ENCODE results near the gene RAB20.
"Not testable (repeated sequence)": the region's sequence is repeated elsewhere in the genome, so short reads cannot be mapped to it uniquely, and the experiment has no call there.

Gene RAB20

DNA sequence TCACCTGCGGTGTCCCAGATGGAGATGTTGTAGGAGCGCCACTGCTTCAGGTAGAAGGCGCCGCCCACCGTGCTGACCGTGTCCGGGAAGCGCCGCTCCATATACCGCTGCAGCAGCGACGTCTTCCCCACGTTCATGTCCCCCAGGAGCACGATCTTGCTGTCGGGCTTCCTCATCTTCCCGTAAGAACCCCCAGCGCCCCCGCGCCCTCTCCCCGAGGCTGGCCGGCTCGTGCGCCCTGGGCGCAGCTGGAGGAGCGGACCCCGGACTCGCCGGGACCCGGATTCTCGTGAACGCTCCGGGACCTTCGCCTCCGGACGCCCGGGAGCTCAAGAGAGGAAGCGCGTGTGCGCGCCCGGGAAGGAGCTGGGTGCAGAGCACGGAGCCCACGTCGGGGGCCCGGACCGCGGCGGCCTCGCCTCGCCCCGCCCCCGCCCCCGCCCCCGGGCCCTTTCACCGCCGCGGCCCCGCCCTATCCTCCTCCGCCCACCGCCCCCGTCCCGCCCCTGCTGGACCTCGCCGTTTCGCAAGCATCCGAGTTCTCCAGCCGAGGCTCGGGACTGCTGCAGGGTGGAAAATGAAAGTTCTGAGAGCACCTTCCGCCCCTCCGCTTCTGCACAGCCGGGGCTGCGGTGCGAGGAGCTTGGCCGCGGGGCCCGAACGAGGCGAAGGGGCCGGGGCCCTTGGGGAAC is at the start of gene RAB20:
TSS of gene RAB20 (minus strand) at position 379 of the 692 bp plus-strand sequence. CDS start at position 176, 203 bp downstream.
- no peak for DNase-seq

DNA sequence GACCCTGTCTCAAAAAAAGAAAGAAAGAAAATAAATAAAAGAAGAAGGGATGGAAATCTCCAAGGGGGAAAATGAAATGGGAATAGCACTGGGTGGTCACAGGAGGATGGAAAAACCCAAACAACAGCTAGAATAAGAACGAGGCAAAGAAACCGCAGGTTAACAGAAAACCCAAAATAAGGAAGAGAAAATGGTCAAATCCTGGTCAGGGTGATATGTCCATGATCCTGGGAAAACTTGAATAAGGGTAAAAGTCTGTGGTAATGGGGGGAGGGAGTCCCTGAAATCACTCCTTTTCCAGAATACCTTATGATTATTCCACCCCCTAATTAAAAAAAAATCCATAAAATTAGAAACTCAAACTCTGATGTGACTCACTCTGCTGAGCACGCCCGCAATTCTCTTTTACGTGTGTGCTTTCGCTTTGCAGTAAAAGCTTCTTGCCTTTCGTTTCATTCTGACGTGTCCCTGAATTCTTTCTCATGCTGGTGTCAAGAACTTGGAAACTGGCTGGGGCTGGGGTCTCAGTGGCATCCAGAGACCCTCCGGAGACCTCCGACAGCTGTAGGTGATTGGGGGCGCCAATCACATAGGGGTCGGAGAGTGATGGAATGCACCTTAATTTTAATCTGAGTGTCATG is 49.6 kb upstream of the RAB20 start:
- no peak for DNase-seq

DNA sequence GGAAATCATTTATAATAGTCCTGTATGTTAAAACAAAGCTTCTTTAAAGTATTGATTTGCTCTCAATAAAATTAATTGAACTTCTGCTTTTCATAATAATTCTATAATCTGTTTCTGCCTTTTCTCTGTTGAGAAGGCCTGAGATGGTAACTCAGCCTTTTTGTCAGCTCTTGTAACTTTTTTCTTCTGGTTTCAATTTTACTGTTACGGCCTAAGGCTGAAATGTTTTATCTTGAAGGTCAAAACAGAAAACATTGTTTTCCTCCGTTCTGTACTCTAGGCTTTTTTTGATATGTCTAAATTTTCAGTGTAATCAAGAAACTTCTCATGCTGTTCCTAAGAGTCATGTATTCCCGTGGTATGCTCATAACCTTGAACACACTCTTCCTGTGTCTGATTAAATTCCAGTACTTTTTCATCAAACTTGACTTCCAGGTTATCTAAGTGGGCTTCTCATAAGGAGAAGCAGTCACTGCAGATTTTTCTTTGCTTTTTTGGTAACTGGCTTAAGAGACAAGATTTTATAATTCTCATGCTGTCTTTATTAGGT is 46.2 kb upstream of the RAB20 start:
- no peak for DNase-seq

DNA sequence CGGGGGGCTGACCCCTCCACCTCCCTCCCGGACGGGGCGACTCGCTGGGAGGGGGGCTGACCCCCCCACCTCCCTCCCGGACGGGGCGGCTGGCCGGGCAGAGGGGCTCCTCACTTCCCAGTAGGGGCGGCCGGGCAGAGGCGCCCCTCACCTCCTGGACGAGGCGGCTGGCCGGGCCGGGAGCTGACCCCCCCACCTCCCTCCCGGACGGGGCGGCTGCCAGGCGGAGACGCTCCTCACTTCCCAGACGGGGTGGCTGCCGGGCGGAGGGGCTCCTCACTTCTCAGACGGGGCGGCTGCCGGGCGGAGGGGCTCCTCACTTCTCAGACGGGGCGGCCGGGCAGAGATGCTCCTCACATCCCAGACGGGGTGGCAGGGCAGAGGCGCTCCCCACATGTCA is 44.8 kb upstream of the RAB20 start:
- DNase-seq, result not testable (repeated sequence)

- DNase-seq, result no peak
These were observed 43.6 kb upstream of the RAB20 start for GRCh38 chr13:110605132-110605531.

DNA sequence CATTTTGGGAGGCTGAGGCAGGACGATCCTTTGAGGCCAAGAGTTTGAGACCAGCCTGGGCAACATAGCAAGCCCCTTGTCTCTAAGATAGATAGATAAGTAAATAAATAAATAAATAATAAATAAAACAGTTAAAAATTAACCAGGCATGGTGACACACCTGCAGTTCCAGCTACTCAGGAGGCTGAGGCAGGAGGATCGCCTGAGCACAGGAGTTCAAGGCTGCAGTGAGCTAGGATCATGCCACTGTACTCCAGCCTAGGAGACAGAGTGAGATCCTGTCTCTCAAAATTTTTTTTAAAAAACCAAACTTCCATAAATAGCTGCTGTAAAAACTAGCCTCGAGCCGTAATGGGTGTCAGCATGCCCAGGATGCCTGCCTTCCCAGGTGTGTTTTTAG is 39.5 kb upstream of the RAB20 start:
- DNase-seq, result no peak

DNA sequence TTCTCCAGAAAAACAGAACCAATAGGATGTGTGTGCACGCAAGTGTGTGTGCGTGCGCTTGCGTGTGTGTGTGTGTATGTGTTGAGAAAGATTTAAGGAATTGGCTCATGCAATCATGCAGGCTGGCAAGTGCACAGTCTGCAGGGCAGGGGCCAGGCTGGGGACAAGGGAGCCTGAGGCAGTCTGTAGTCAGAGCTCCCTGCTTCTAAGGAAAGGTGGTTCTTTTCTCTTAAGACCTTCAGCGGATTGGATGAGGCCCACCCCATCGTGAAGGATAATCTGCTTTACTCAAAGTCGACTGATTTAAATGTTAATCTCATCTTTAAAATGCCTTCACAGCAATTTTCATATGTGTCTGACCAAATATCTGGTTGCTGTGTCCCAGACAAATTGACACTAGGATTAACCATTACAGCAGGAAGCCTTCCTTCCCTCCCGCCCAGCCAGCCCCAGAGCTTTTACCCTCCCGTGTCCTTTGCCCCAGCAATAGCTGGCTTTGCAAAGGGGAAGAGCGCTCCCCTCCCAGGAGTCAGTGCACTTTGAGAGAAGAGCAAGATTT is 38.8 kb upstream of the RAB20 start:
- no peak for DNase-seq

- no peak for DNase-seq
These were observed 35.6 kb upstream of the RAB20 start for GRCh38 chr13:110597041-110597689.

DNA sequence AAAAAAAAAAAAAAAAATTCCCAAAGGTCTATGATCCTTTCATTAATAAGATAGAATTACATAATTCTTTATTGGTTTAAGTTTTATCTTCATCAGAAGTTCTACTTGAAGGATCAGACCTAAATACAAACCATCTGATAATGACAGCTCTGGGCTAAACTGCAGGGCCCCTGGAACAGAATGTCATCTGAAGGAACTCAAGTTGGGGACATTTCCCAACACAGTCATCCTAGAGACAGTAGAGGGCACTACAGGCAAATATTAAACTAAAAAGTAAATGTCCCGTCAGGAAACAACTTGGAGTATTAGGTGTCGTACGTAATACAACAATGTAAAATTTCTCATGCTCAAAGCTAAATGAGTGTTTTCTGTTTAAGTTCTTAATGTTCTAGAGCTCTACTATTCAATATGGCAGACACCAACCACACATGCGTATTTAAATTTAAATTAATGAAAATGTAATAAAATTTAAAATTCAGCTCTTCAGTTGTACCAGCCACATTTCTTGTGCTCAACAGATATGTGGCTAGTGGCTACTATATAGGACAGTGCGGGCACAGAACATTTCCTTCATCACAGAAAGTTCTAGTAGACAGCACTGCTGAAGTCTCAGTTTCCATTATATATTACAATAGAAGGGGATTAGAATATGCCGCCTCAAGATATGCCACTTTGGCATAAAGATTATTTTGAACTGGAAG is 32.1 kb upstream of the RAB20 start:
- peak; percentile 21 for DNase-seq

DNA sequence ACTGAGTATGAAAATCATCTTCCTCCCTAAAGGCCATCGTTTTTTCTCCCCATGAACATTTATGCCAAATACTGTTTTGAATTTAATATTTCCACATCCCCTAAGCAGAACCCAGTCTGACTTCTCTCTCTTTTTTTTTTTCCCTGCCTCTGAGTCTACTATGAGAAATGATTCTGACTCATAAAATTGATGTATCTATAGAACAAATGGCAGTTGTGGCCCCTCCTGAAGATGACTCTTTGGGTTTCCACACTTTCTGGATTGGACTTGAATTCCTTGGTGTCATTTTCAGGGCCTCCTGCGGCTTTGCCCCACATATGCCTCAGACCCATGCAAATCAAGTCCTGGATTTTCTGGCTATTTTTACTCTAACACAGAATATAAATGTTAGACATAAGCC is 31.1 kb upstream of the RAB20 start:
- no peak for DNase-seq

- DNase-seq, result no peak
These were observed 29.1 kb upstream of the RAB20 start for GRCh38 chr13:110590577-110590976.

DNA sequence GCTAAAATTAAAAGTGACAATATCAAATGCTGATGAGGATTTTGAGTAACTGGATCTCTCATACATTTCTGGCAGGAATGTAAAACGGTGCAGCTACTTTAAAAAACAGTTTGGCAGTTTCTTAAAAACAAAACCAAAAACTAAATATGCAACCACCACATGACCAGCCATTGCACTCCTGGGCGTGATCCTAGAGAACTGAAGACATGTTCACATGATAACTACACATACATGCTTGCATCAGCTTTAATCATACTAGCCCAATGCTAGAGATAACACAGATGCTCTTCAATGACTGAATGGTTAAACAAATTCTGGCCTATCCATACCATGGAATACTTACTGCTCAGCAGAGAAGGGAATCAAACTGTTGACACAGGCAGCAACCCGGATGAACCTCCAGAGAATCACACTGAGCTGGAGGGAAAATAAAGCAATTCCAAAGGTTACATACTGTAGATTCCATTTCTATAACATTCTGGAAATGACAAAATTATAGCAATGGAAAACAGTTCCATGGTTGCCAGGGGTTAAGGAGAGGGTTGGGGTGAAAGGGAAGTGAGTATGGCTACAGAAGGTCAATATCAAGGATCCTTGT is 28.4 kb upstream of the RAB20 start:
- DNase-seq, result no peak

DNA sequence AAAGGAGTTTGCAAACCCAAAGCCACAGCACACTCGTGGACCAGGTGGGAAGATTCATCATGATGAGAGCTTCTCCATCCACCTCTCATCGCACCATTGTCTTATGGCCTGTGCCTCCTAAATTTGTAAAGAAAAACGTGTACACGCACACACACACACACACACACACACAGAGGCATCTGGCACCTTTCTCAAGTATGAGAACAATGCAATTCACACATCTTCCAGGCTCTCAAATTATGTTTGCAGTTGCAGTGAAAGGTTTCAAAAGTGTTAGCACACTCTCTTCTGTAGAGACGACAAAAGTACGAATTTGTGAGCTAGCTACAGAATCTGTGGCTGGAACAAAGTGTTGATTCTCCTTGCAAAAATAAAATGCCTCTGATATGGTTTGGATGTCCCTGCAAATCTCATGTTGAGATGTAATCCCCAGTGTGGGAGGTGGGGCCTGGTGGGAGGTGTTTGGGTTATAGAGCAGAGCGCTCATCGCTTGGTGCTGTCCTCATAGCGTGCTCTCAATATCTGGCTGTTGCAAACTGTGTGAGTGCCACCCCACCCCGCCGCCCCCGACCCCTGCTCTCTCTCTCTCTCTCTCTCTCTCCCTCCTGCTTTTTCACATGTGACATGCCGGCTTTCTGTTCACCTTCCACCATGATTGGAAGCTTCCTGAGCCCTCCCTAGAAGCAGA is 21.8 kb upstream of the RAB20 start:
- DNase-seq, result no peak

DNA sequence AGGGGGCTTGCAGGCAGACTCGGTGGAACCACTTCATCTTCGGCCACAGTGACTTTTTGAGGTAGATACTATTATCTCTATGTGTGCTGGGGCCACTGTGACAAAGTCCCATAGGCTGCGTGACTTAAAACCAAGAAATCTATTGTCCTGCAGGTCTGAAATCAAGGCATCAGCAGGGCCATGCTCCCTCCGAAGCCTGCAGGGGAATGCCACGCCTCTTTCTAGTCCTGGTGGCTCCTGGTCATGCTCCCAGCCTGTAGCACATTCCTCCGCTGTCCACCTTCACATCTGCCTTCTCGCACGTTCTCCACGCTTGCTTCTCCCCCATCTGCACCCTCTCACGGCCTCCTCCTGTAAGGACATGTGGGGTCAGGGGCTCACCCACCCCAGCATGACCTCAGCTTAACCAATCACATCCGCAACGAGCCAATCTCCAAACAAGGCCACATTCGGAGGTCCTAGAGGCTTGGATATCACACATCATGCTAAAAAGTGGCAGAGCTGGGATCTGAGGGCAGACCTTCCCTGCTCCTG is 21.0 kb upstream of the RAB20 start:
- no peak for DNase-seq

DNA sequence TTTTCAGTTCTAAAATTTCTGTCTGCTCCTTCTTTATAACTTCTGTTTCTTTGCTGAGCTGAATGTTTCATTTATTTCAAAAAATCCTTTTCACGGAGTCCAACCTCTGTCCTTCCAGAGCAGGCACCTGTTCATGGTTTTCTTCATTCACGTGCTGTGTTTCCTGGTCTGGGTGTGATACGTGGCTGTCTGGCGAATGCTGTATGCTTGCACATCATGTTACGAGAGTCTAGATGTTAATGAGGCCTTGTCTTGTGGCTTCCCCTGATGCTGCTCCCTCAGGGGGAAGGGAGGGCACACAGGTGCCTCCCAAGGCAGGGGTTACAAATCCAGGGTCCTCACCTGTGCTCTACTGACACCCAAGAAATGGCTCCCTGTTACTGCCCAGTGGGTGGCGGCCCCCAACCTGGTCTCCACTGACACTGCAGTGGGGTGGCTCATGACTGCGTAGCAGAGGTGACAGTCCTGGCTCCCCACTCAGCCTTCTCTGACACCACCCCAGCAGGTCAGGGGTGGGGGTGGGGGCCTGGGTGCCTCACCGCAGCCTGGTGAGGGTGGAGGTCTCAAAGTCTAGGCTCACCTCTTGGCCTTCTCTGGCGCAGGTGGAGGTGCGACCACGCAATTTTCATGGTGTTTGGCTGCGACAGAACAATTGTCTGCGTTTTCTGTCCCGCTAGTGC is 20.1 kb upstream of the RAB20 start:
- no peak for DNase-seq

DNA sequence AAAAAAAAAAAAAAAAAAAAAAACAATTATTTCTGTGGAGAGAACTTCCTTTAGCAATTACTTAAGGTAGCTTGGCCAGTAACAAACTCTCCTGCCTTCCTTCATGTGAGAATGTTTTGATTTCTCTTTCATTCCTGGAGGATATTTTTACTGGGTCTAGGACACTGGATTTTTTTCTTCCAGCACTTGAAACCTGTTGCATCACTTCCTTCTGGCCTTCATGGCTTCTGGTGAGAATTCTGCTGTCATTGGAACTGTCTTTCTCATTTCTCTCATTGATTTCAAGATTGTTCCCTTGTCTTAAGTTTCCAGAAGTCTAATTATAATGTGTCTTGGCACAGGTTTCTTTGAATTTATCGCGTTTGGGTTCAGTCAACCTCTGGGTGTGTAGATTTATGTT is 19.3 kb upstream of the RAB20 start:
- no peak for DNase-seq

DNA sequence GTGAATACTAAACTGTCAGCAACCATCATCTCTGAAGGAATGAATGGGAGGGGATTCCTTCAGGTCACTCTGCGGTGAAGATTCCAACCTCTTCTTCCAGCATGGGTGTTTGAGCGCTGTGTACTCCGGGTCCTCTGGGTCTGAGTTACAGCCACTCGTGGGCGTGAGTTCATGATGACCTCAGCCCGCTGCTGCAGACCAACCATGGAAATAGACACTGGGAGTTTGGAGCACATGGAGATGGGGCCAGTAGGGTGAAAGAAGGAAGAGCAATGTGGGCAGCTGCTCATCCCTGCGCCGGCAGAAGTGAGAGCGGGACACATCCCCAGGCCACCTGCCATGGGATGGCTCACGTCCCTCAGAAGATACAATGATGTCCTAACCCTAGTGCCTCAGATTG is 16.8 kb upstream of the RAB20 start:
- no peak for DNase-seq

DNA sequence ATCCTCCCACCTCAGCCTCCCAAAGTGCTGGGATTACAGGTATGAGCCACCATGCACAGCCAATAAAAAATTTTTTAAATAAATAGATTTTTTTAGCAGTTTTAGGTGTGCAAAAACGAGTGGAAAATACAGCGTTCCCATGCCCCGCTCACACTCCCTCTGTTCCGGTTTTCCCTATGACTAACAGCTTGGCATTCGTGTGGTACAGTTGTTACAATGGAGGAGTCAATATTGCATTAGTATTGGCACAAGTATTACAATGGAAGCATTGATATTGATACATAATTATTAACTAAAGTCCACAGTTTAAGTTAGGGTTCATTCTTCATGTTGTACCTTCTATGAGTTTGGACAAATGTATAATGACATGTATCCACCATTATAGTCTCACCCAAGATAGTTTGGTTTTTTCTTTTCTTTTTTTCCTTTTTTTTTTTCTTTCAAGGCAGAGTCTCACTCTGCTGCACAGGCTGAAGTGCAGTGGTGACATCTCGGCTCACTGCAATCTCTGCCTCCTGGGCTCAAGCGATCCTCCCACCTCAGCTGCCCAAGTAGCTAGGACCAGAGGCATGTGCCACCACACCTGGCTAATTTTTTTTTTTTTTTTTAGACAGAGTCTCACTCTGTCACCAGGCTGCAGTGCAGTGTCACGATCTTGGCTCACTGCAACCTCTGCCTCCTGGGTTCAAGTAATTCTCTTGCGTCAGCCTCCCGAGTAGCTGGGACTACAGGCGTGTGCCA is 15.4 kb upstream of the RAB20 start:
- no peak for DNase-seq

GRCh38 chr13:110576070-110576394 is 14.5 kb upstream of the RAB20 start:
- DNase-seq, result no peak

DNA sequence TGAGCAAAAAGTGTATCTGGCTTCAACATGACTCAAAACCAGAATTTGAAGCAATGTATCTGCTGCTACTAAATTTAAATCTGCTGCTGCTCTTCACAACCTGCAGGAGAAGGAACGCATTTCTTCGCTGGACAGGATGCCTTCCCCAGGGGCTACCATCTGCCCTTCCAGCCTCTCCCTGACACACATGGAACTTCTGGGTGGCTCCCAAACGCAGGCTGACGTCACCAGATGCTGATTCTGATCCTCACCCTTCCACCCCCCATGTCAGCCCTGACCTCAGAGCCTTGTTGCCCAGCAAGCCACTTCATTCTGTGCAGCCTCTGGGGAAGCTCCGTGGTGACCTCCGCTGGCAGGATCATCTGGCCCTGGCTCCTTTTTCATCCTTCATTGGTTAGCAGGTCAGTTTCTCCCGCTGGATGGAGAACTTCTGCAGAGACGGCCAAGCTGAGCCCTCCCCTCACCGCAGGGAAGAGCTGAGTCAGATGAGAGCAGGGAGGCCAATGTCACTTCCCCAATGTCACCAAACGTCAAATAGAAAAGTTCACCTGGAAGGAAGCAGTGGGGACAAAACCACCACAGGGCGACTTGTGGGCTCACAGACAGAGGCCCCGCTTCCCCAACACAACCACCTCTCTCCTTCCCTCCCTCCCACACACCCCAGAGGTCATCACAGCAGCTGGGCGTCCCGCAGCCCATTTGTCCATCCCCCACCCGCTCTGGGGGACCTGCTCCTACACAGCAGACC is 14.0 kb upstream of the RAB20 start:
- no peak for DNase-seq

Measured in NCI-H1417 treated with DMSO at 0.1 percent for 48 hours (cell line).